NCI-H2227 (cell line): ENCODE results near the gene CNGA3.

Experiments used
- DNase-seq: peaks from one replicate; lab custom pipeline; 2025; ENCODE audit not compliant: unreplicated experiment; lab: John Stamatoyannopoulos, UW

CNGA3 gene

DNA sequence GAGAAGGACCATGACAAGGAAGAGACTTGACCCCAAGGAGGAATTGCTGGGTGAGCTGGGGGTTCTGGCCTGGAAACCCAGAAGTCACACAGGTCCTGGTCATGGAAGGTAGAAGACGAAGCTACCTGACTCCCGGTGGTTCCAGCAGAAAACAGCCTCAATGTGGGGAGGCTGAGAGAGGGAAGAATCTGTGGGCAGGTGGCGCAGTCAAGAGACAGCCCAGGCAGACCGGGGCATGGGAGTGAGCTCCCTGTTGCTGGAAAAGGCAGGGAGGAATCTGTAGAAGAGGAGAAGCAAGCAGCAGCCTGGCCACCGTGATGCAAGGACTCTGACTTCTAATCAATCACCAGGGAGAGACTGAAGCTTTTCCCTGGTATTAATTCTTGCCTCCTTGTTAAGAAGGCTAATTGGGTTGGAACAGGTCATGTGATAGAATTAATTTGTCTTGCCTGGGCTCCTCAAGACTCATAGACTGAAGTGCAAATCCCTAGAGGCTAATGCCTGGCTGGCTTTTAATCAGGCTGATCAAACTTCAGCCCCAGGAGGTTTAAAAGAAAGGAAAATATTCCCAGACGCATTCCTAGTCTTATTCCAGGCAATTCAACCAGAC is 30.1 kb downstream of the CNGA3 start:
- no peak for DNase-seq

DNA sequence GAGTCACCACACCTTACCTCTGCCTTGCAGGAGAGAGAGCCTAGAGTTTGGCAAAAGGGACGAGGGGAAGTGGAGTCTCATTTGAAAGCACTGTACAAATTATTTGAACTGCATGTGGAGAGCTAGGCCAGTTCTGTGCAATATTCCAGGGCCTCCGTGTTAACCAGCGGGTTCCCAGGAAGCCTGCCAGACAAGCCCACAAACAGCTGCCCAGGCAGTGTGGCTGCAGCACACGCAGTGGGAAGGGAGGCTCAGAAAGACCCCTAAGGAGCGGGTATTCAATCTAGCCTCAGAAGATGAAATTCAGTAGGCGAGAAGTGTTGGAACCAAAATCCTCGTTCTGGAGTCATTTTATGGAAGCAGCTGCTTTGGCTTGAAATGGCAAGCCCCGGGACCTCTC is 30.7 kb downstream of the CNGA3 start:
- no peak for DNase-seq

DNA sequence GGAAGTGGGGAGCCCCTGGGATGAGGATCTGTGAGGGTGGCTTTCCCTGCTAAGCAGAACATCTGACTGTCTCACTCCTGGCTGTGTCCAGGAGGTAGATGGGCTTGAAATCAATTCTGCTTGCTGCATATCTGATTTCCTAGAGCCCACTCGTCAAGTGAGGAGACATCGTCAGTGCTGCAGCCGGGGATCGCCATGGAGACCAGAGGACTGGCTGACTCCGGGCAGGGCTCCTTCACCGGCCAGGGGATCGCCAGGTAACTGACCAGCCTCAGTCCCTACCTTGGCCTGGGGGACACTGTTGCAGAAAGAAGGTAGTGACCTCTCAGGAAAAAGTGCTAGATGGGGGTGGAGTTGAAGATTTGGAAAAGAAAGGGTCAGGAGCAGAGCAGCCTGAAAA is 31.3 kb downstream of the CNGA3 start:
- DNase-seq: peak; percentile 7

DNA sequence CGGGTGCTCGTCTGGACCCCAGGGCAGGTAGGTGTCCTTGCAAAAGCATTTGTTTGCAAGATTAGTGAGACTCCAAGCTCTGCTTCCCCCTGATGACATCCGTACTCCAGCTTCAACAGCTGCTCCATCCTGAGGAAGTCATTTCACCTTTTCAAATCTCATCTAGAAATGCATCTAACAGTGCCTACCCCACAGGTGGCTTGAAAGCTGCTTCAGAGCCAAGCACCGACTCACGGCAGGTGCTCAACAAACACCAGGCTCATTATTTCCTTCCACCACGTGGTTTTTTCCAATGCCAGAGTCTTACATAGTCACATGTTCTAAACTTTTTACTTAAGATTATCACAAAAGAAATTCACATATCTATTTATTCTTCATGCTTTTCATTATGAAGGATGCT is 31.9 kb downstream of the CNGA3 start:
- DNase-seq: no peak

DNA sequence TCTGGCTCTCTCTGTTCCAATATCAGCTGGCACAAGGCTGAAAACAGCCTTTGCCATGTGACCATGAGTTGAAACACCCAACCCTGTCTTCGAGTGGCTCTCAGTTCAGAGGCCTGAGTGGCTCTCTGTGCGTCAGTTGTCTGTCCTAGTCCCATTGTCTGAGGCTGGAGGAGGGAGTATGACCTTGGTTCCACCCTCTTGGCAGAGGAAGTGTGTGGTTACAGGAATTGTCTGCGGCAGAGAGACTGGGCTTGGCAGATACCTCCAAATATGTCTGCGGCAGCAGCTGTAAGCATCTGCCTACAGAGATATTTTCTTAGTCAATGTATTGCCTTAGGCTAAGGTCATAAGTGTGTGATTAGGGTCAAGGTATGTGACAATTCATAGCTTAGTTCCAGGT is 32.6 kb downstream of the CNGA3 start:
- DNase-seq: no peak

DNA sequence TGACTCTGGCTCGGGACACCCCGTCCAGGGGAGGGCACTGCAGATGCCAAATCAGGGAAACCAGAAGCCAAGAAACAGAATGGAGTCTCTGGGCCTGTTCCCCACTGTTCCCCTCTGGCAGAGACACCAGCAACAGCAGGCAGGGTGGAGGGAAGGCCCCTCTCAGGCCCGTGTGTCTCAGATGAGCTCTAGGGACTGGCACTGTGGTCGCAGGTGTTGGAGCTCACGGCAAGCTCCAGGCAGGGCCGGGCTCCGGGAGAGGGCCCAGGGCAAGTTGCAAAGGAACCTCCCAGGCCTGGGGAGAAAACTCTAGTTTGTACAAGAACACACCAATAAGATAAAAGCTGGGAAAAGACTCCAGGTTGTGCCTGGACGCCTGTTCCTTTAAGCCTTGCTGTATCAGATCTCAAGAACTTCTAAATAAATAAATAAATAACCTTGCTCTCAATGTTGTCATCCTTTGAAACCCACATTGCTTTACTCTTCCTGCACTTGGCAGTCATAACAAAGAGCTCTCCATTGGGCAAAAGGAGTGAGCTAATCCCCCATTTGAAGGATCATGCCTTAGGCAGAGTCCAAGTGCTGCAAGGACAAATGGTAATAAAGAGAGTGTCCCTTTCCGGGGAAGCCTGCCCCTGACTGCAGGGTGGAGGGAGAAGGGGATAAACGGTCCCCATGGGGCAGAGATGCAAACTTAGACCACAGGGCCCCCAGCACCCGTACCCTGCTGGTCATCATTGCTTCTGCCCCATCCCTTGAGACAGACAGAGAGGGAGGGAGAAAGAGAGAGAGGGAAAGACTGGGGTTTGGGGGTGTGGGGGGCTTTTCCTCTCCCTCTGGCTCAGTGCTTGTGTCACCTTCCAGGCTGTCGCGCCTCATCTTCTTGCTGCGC is 33.3 kb downstream of the CNGA3 start:
- no peak for DNase-seq

DNA sequence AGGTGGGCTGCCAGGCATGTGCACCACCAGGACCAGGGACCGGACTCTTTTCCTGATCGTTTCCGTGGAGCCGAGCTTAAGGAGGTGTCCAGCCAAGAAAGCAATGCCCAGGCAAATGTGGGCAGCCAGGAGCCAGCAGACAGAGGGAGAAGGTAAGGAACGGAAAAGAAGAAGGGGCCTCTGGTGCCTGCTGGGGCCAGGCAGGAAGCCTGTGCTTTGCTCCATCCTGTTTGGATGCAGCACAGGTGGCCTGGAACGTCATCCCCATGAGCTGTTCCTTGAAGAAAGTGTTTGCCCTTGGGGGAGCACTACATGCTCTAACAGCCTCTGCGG is 33.9 kb downstream of the CNGA3 start:
- DNase-seq: no peak

DNA sequence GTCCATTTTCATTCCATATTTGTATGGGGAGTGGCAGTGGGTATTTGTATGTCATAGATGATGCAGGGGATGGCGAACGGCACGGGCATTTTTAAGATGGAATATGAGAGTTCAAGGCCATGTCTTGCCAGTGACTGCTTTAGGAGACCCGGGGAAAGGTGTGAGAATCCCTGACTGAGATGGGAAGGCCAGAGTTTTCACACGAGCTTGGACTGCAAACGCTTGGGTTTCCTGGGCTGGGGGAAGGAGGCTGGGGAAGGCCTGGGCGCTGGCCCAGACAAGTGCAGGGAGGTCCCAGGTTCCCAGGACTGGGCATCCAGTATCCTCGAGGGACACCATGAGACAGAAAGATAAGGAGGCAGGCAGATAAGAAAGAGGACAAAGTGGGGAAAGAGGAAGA is 35.2 kb downstream of the CNGA3 start:
- DNase-seq: no peak

DNA sequence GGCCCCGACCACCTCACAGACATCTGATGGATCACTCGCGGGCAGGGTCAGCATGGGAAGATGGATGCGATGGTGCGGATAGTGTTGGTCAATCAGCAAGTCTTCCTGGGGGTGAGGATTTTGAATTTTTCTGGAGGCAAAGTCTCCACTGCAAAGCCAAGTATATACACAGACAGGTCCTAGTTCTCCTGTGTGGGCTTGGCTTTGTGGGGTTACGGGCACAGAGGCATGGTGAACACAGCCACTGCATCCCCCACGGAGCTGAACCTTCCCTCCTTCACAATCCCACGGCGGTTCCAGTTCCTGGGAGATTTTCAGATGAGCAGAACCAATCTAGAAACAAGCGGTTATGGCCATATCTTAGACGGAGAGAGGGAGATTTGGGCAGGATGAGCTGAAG is 35.8 kb downstream of the CNGA3 start:
- DNase-seq: no peak

DNA sequence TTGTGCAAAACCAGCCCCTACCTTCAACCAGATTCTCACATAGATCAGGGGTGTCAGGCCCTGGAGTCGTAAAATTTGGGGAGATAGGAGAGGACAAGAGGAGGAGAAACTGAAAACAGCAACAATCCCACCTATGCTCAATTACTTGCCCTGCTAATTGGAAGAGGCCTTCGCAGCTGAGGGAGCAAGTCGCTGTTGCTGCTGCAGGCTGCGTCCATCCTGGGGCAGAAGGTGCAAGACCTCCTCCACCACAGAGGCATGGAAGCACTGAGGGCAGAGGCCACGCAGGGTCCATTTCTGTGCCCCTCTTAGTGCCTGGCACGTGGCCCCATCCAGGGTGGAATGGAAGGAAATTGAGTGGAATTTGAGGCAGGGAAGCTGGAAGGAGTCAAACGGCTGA is 36.5 kb downstream of the CNGA3 start:
- no peak for DNase-seq

DNA sequence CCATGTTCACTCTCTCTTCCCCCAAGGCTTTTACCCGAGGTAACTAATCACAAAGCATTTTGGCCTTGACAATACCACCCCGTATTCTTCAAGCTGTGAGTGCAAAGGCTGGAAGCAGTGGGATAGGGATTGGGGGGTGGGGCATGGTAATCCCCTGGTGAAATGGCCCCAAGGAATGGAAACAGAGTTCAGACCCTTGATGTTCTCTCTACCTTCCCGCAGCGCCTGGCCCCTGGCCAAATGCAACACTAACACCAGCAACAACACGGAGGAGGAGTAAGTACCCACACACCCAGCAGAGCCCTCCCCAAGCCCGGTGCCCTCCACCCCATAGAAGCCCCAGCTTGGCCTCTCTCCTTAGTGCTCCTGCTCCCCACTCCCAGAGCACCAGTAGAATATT is 36.9 kb downstream of the CNGA3 start:
- no peak for DNase-seq

DNA sequence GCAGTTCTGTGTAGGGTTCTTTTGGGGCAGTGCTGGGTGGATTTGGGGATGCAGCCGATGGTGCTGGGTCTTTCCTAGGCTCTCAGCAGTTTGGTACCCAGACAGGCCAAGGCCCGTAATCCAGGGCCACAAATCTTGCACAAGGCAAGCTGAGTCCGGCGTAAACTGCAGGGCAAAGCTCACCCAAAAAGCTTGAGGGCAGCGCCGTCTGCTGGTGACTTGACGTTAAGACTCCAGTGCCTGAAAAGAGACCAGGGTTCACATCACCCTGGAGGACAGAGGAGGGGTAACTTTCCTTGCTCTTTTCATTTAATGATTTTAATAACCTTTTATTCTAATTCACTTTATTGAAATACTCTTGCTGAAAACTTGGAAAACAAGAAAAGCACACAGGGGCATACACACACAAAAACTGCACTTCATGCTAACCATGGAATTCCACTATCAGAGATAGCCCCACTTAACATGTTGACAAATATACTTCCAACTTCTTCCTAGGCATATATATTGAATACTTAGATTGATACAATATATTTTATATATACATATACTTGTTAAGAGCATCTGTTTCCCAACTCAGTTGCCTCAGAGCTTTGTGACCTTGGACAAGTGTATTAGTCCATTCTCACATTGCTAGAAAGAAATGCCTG is 38.9 kb downstream of the CNGA3 start:
- DNase-seq: peak; percentile 87

DNA sequence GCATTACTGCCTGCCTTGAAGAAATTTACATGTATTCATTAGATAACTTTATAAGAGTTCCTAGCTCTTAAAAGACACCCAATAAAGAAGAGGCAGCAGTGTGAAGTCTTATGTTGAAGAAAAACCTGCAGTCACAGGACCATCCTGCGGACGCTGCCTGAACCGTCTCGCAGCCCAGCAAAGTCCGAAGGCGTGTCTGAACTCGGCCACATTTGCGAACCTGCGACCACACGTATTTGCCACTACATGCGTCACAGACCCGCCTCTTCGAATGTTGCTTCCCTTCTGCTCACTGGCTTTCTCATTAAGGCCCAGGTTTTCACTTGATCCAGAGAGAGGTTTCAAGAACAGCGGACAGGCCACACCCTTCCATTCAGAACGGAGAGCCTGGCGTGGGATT is 41.2 kb downstream of the CNGA3 start:
- no peak for DNase-seq

DNA sequence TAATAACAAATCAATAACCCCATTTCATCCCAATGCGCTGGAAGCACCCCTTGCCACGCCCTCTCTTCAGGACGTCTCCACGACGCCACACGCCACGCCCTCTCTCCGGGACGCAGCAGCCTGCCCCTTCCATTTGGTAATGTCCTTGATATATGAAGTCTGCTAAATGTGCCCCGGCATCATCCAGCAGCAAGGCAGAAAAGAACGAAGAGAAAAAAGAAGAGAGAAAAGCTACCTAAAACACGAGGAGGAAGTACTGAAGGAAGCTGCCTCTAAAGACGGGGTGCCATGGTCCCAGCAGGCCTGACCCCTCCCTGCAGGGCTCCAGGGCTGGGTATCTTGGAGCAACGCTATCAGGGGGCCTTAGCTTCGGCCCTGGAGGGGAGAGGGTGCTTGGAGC is 41.8 kb downstream of the CNGA3 start:
- DNase-seq: no peak

DNA sequence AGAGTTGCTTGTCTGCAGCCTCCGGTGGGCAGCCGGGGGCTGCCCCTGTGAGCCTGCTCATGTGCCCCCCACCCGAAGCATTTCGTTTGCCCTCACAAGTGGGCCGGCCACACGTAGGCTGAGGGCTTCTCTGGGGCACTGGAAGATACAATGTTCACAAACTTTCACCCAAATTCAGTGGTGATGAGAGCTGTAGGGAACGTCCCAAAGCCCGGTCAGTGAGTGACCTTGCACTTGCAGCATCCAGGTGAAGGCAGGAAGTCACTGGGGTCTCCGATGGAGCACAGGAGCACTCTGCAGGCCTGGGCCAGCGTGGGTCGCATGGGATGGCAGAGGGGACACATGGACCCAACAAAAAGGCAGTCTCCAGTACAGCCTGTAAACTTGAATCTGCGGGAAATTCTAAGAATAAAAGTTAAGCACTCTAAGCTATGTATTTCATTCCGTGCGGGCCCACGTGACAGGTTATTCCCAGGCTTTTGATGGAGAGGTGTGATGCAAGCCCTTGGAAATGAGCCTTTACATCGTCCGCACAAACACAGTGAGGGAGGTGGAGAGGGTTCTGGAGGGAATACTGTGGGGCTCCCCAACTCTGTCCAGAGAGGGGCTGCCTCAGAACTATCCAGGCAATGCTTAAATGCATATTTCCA is 42.5 kb downstream of the CNGA3 start:
- no peak for DNase-seq

DNA sequence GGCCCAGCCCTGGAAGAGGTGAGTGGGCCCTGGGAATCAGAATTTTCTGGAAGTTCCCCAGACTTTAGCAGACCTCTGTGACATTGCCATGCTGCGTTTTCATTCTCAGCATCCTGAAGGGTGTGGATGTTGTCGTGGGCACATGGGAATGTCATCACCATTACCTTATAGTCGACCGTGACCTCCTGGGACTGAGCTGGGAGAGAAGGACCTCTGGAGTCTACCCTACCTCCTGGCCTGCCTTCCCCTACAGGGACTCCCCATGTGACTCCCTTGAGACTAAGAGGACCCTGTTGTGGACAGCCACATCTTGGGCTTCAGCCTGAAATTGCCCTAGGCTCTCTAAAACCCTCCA is 43.0 kb downstream of the CNGA3 start:
- no peak for DNase-seq

DNA sequence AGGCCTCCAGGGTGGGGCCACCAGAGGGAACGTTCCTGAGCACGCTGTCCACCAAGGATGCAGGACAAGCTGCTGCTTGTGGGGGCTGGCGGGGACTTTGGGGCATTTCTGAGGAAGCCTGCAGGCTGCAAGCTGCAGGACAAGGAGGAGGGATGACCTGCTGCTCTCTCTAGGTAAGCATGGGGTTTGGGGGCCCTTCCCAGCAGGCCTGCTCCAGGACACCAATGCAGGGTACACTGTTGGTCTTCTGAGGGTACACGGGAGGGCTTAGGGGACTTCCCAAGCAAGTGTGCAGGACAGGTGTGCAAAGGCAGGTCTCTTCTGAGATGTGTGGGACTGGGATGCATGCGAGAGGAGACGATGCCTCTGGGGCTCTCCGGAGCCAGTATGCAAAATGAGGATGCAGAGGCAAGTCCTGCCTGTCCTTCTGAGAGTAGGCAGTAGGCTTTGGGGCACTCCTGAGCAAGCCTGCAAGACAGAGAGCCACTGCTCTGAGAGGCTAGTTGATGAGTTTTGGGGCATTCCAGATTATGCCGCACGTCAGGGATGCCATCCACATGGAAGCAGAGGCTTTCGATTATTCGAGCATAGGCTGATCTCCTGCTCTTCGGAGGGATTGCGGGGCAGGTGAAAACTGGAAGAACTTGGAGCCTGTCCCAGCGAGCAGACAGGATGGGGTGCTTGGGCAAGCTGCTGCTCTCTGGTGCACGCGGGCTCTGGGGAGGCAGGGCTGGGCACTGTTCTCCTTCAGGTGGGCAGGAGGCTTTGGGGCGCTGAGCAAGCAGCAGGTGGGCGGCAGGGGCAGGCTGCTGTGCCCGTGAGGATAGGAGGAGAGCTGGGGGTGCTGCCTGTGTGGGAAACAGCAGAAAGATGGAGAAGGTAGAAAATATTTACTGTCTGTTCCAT is 44.6 kb downstream of the CNGA3 start:
- DNase-seq: no peak

DNA sequence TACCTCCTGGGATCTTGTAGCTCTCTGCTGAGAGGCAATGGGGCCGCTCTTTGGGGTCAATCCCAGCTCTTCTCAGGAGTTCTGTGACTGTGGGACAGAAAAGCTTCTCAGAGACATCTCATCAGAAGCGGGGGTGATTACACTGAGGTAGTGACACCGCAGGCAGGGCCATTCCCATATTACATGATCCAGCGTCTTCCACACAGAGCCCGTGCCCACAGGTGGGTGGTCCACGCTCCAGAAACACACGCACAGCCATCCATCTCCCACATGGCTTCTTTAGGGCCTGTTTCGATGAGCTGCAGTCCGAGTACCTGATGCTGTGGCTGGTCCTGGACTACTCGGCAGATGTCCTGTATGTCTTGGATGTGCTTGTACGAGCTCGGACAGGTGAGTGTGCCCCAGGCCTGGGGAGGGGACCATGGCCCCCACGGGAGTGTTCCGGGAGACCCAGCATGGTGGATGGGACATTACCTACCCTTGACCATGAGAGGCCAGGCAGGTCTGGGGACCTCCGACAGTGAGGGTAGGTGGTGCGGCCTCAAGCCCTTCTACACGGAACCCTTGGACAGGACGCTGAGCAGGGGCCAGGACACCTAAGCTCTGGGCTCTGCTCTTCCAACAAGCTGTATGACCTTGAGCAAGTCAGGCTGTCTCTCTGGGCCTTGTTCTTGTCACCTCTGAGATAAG is 45.5 kb downstream of the CNGA3 start:
- DNase-seq: no peak

DNA sequence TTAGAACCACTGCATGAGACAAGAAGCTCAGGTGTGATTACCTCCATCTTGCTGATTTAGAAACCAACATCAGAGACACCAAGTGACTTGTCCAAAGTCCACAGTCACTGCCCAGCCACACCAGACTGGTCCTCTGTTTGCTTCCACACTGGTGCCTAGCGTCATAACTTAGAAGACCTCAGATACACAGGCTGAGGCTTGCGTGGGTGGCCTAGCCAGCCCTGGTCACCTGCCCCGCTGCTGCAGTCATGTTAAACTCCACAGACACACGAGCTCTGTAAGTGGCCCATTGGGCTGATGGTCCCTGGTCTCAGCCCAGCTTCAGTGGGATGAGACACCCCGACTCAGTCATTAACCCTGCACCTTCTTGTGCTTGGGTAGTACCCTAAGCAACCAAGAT is 47.1 kb downstream of the CNGA3 start:
- DNase-seq: no peak

DNA sequence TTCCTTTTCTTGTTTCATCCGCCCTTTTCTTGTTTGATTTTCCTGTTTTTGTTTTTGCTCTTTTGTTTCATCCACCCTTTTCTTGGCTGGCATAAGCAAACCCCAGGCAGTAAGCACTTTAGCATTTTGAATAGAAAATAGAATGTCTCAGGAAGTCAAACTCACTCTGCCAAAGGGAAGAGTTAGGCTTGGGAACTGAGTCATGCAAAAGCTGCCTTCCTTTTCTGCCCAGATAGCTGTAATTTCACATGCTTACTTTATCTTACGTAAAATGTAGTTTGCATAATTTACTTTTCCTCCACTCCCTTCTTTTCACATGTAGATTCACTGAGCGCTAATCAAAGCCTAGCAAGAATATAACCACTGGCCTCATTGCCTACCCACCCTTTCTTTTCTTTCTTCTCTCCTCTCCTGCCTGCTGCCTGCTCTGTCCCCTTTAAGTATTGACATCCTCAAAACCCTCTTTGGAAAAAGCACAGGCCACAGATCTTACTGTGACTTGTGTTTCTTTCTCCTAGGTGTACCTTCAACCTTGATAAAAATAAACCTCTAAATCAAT is 48.4 kb downstream of the CNGA3 start:
- DNase-seq: no peak
